SH-SY5Y (cell line): ENCODE data around the gene LY9.

Experiments
- GATA2 ChIP-seq: IDR thresholded peaks from 2 replicates; pipeline ENCODE4 v1.6.1; 2011; ENCODE audit warnings: mild to moderate bottlenecking, low read depth, low read length
- GATA3 ChIP-seq: IDR thresholded peaks from 2 replicates; pipeline ENCODE4 v1.6.1; 2011; ENCODE audit warnings: low read depth, mild to moderate bottlenecking, low read length, moderate library complexity

GRCh38 chr1:160821627-160822026, 25.7 kb downstream of the LY9 start:
- TF ChIP-seq GATA2 (no peak), GATA3 (no peak)
